ENCODE data around the gene SLC12A4.
A peak's percentile ranks its signal among the peaks of the same experiment; 100 is the strongest.
"Not testable (repeated sequence)": the region's sequence is repeated elsewhere in the genome, so short reads cannot be mapped to it uniquely, and the experiment has no call there.

Gene SLC12A4

GRCh38 chr16:67987460-67988160 lies 19.2 kb upstream of the SLC12A4 start:
- DNase-seq = peak; percentile 35

- no peak for DNase-seq
Measured at GRCh38 chr16:67986949-67987348, 18.5 kb upstream of the SLC12A4 start.

GRCh38 chr16:67982011-67982696 lies 13.7 kb upstream of the SLC12A4 start:
- DNase-seq = no peak

GRCh38 chr16:67979955-67980678 lies 11.7 kb upstream of the SLC12A4 start, which contains the start of gene DPEP3:
Gene DPEP3, minus strand, starts transcription at chr16:67980499. Its CDS starts 119 bp downstream, at chr16:67980380.
- no peak for DNase-seq

GRCh38 chr16:67977469-67978227 lies 9.2 kb upstream of the SLC12A4 start:
- DNase-seq = no peak

GRCh38 chr16:67977005-67977404 lies 8.6 kb upstream of the SLC12A4 start:
- DNase-seq = no peak

GRCh38 chr16:67976205-67976604 lies 7.8 kb upstream of the SLC12A4 start:
- no peak for DNase-seq

- no peak for DNase-seq
Measured at GRCh38 chr16:67975321-67976105, 7.1 kb upstream of the SLC12A4 start.

- DNase-seq = not testable (repeated sequence)
Measured at GRCh38 chr16:67972285-67972684, 3.8 kb upstream of the SLC12A4 start.

GRCh38 chr16:67971111-67971510 lies 2.7 kb upstream of the SLC12A4 start:
- no peak for DNase-seq

GRCh38 chr16:67969254-67970039 lies 1.0 kb upstream of the SLC12A4 start:
- no peak for DNase-seq

- no peak for DNase-seq
Measured at GRCh38 chr16:67967958-67968399, 458 bp downstream of the SLC12A4 start.

- no peak for DNase-seq
Measured at GRCh38 chr16:67967183-67967957, 1.1 kb downstream of the SLC12A4 start.

GRCh38 chr16:67966549-67967182 lies 1.8 kb downstream of the SLC12A4 start:
- no peak for DNase-seq

GRCh38 chr16:67965668-67966548 lies 2.5 kb downstream of the SLC12A4 start:
- no peak for DNase-seq

- no peak for DNase-seq
Measured at GRCh38 chr16:67964477-67965131, 3.8 kb downstream of the SLC12A4 start.

GRCh38 chr16:67963662-67964321 lies 4.6 kb downstream of the SLC12A4 start:
- DNase-seq = no peak

- peak; percentile 29 for DNase-seq
Measured at GRCh38 chr16:67963292-67963661, 5.2 kb downstream of the SLC12A4 start.

Measured in midbrain (tissue), 1 donor.